HG03342 (cell line): ENCODE measurements around the gene PIGM.
"Not testable (repeated sequence)": the region's sequence is repeated elsewhere in the genome, so short reads cannot be mapped to it uniquely, and the experiment has no call there.

Experiments
- ATAC-seq: cut with Tn5 transposase; IDR thresholded peaks from one replicate; pipeline ENCODE4 v1.9.1; 2021; ENCODE audit warnings: mild to moderate bottlenecking, moderate library complexity; ENCODE audit not compliant: unreplicated experiment

The PIGM gene

DNA sequence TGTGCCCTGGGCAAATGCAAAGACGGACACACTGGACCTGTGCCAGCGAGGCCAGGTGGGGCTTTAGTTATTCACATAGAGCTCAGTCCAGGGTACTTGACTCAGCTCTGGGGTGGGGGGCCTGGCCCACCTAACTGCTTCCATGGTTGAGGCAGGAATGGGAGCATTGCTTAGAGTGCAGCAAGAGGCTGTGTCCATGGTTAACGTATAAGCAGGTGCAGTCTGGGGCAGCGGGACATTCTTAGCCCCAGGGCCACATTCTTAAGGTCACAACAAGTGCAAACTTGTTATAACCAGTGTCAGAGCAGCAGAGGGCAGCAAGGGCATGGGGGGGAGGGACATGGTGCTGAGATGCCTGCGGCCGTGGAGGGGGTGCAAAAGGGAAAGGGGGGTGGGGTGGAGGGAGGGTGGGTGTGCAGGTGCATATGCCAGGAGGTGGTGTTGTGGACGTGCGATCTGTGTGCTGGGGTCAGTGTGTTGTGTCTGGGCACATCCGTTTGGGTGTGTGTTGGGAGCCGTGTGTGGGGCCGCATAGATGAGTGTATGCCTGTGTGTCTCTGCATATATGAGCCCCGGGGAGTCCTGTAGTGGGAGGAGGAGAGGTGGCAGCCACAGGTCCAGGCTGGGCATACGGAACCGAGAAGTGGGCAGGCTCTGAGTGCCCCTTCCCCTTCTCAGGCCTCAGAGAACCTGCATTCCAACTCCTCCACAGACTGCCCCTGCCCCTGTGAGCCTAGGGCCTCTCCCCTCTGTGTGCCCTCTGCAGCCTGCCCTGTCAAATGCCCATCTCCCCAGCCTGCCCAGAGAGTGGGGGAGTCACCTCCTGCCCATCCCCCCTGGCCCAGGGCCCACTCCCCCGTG, 29.8 kb upstream of the PIGM start:
- ATAC-seq: no peak

DNA sequence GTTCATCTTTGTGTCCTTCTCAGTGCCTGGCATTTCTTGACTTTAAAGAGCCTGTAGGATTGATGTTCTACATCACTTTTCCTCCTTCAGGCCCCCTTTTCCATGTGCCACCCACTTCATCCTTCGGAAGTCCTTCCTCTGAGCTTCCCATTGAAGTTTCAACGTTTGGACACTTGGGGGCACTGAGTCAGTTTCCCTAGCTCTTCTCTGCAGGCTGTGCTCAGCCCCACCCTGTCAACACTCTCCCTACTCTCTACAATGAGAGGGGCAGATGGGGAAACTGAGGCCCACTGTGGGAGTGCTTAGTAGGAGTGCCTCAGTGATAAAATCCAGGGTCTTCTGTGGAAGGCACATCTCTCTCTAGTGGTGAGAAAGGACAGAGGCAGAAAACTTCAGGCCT, 26.3 kb upstream of the PIGM start:
- ATAC-seq: no peak

DNA sequence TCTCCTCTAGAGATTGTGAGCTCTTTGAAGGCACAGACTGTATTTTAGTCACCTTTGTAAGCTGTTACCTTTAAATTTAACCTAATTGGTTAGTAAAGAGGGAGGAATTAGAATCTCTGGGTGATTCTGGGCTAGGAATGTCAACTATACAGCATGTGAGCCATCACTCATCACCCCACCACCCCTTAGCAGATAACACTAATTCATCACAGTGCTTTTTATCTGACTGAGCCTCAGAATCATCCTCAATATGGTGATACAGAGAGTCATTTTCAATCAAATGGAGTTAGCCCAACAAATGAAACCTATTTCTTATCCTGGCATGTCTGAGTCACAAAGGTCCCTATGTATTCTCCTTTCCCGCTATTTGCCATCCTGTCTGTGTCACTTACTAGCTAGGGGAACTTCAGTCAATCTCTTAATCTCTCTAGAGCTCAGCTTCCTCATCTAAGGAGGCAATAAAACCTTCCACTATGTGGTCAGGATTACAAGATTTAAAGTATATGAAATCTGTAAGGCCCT, 24.9 kb upstream of the PIGM start:
- ATAC-seq: no peak

DNA sequence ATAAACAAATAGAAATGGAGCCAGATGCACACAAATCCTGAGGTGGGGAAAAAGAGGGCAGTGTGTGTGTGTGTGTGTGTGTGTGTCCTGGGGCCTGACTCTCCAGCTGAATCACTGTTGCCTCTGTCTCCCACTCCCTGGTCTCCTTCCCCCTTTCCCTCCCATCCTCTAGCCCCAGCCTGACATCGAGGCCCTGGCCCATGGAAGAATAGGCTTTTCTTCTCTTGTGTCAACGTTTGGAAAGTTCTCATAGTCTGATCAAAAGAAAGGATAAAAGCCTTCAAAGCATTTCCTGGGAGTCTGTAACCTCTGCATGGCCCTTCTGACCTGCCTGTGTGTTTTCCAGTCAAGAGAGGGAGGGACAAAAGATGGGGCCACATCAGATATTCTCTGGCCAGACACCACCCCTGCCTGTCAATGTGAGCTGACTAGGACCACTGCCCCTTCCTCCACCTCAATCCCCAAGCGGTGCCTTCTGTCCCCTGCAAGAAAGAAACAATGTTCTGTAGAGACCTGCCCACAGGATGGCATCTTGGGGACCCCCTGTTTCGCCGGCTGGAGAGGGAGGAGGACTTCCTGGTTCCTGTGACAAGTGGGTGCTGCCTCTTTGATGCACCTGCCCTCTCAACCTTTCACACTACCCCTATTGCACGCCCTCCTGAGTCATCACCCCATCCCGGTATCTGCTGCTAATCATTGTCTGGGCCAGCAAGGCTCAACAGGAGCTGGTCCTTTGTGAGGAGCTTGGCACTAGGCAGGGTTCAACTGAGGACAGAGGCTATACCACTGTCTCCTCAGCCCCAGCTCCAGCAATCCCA, 22.0 kb upstream of the PIGM start:
- no peak for ATAC-seq

DNA sequence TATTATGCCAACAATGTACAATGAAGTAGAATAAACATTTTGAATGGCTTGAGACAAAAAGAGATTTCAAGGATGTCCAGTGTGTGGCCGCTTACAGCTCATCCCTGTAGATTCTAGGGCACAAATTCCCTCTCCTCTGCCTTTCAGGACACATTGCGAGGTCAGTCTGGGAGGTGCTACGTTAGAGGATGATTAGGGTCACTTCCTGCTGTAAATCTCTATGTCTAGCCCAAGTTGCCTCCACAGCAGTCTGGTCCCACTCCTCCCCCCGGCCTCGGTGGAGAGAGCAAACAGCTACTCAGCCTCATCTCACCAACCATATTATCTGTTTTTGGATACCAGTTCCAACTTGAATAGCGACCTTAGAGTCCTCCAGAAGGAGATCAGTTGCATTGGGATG, 21.1 kb upstream of the PIGM start:
- ATAC-seq: no peak

DNA sequence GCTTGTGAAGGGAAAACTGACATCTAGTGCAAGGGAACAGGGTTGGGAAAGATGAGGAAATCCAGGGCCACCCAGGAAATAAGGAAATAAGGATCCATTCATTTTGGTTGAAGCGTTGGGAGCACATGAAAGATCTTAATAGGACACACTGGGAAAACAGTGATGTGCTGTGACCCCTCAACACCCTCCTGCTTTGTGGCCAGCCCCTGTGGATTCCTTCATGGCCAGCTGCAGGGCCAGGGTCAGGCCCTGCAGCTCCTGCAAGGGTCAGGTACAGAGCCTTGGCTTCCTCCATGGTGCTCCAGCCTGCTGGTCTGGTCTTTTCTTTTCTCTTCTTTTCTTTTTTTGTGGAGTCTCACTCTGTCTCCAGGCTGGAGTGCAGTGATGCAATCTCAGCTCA, 18.8 kb upstream of the PIGM start:
- ATAC-seq: no peak

DNA sequence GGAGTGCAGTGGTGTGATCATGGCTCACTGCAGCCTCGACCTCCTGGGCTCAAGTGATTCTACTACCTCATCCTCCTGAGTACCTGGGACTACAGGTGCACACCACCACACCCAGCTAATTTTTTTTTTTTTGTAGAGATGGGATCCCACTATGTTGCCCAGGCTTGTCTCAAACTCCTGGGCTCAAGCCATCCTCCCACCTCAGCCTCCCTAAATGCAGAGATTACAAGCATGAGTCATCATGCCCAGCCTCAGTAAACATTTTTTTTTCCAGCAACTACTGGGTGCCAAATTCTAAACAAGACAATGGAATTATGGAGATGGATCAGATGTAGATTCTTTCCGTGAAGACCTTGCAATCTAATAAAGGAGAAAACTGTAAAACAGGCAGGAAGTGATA, 18.4 kb upstream of the PIGM start:
- ATAC-seq: not testable (repeated sequence)

DNA sequence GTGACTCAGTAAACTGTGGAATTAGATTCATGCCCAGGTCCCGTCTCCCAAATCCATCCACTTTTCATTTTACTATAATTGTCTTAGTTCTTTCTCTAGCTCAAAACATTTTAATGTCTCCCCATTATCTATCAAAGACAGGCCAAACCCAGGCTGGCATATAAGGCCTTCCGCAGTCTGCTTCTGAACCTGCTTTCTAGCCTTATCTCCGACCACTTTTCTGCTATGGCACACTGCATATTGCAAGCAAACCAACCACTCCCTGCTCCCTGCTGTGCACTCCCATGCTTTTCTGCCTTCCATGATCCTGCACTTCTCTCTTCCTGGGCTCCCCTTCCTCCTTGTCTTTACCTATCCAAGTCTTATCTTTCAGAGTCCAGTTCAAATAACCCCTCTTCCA, 17.3 kb upstream of the PIGM start:
- no peak for ATAC-seq

DNA sequence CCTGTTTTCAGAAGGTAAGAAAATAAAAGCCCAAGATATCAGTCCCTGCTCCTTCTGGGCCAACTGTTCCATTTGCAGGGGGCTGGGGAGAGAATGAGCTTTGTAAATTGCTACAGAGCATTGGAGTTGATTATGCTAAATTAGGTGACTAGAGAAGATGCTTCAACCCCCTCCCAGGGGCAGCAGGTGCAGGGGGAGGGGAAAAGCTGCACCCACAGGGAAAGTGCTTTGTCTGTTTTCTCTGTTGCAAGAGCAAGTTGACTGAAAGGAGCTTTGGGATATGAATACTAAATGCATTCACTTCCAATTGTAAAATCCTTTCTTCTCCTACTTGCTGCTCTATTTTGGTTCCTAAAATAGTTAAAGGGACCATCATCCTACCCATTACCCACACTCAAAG, 16.5 kb upstream of the PIGM start:
- ATAC-seq: no peak

DNA sequence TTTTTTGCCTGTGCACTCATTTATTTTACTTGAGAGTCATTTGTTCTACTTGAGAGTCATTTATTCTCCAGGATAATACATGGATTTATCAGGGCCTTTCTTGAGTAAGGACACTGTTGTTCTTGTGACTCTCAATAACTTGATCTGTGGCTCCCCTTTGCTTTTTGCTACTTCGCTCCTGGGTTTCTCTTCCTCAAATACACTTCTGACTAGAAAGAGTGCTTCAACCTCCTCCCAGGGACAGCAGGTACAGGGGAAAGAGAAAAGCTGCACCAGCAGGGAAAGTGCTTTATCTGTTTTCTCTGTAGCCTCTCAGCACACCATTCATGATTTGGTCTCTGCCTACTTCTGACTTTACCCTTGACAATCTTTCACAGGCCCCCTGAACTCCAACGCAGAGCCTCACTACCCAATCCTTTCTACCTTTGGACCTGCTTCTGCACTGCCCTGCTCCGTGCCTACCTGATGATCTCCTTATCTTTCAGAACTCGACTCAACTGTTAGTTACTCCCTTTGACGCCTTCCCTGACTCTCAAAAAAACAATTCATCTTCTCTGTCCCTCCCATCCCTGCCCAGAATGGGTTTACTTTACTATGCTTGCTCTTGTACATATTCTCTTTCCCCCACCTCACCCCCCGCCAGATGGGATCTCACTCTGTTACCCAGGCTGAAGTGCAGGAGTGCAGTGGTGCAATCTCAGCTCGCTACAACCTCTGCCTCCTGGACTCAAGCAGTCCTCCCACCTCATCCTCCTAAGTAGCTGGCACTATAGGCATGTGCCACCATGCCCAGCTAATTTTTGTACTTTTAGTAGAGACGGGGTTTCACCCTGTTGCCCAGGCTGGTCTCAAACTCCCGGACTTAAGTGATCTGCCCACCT, 15.6 kb upstream of the PIGM start:
- ATAC-seq: peak; percentile 53

DNA sequence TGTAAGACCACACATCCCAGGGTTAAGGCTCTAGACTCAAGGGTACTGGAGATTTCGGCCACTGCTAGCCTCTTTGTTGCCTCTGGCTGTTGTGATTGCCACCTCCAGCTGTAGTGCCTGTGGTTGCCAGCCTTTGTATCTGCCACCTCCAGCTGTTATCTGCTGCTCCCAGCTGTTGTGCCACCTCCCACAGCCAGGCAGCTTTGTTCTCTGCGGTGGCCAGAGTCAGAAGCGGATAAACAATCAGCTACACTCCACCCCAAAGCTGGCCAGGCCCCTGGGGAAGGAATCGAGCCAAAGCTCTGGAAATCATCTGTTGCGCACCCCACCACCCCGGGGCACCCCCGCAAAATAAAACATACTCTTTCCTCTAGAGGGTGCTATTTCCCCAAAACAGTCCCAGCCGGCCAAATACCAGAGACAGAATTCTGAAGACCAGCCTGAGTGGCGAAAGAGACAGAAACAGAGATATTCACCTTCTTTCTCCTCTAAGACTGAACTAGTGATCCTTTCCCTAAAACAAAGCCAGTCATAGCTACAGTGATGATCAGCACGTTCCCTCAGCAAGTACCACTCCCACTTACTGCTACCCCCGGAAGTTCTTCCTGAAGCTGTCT, 14.8 kb upstream of the PIGM start:
- peak; percentile 74 for ATAC-seq

DNA sequence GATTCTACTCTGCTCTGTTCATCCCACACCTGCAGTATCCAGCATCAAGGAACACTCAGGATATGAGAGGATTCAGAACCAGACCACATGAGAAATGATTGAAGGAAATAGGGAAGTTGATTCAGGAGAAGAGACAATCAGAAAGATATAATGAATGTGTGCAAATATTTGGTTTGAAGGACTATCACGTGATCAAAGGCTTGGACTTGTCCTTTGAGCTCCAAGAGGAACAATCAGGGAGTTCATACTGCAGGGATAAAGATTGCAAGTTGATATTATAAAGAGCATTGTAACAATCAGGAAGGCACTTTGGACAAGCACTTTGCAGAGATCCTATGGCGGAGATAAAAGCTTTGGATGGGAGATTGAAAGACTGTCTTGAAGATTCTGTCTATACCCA, 13.9 kb upstream of the PIGM start:
- no peak for ATAC-seq

DNA sequence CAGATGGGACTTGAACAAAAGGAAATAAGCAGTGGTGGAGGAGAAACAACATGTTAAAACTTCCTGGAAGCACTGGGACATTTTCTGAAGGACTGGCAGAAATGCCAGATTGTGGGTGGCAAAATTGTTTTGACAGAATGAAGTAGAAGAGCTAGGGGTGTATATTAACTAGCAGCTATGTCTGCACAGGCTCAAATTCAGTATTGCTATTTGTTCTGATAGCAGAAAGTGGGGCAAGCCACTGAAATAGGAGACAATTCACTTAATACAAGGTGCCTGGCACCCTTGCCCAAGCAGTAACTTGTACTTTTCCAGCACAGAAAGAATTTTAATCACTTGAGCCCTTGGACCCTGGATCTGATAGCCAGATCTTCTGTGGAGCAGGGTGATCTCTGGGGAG, 11.8 kb upstream of the PIGM start:
- ATAC-seq: no peak

DNA sequence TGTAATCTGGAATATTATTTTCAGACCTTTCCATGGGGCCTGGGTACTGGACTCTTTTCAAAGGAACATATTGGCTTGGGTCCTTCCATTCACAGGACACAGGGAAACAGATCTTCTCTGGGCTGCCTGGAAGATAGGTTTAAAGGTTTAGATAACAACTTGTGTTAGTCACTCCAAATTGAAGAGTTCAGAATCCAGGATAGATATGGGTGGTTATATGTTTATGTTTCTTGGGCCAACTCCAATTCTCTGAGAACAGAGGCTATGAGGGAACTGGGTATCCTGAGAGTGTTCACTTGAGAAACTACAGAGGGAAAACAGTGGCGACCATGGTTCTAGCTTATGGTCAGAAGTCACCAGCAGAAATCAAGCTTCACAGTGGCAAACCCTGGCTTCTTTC, 8.7 kb upstream of the PIGM start:
- ATAC-seq: no peak

DNA sequence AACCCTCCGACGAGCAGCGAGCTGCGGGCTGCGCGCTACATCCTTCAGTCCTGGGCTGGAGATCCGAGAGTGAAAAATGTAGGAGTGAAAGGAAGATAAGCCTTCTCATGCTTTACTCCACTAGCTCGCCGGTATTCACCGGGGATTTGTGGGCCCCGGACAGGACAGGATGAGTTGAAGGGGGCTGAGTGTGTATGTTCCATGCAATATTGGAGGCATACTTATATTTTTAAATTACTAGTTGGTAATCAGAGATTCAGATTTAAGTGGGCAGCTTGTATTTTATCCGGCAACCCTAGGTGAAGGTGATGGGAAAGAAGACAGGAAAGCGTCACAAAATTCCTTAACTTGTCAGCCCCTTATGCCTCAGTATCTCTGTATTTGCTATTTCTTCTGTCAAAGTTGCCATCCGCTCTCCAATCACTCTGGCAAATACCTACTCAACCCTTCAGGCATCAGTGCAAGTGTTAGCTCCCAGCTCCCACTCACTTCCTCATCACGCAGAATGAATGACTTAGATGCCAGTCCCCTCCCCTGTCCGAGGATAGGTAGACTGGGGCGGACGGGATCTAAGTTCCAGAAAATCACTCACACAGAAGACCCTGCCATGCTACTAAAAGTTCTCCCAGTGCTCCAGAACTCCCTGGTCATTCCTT, 503 bp upstream of the PIGM start:
- ATAC-seq: peak; percentile 25

DNA sequence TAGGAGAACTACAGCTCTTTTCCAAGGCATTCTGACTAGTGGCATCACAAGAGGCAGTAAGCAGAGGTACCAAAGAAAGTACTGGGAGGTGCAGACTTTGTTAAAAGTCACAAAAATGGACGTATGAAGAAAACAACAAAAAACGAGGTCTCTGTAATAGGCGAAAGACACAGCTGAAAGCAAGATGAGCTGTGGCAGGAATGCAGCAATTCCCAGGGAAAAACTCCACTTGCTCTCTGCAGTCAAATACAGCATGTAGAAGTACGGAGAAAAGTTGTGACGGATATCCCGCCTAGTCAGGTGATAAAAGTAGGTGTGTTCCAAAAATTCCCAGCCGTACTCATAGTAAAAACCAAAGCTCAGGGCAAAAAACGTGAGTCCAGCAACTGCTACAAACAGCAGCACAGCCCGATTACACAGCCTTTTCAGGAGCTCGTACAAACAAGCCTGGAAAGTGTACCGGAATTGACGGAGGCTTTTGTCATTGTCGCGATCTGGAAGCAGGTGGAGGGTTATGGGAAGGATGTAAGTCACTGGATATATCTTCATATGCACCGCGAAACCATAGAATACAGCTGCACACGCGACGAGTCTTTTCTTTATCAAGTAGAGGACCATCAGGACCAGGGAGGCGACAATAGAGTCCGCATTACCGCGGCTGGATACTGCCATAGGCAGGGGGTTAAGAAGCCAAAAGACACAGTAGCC, 979 bp downstream of the PIGM start:
- ATAC-seq: peak; percentile 22

DNA sequence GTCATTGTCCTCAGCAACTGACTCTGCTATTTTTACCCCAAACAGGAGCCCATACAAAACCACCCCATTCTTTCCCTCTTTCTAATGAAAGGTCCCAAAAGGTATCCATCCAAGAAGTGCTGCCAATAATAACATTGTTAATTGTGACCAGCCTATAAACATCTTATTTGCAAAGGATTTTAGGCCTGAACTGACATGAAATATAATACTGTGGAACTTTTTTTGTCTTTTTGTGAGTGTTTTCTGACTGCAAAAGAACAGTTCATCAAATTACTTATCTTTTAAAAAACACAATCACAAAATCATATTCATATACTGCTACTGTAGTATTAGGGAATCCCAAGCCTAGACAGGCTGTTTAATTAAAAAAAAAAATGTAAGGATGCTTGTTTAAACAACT, 3.4 kb downstream of the PIGM start:
- no peak for ATAC-seq

DNA sequence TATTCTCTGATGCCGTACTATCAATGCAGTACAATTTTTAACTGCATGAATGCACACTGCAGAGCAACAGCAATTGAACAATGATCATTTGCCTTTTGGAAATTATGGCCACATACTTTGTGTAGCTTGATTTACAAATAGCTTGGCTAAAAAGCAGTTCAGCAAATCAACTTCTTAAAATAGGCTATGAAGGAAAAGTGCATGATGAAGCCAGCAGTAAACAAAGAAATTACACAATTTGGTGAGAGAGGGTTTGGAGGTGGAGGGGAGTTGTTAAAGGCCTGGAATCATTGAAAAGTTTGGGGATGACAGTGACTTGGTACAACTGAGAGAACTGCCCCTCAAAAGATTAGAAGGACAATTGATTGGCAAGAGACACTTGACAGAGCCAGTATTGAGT, 6.5 kb downstream of the PIGM start:
- ATAC-seq: no peak

DNA sequence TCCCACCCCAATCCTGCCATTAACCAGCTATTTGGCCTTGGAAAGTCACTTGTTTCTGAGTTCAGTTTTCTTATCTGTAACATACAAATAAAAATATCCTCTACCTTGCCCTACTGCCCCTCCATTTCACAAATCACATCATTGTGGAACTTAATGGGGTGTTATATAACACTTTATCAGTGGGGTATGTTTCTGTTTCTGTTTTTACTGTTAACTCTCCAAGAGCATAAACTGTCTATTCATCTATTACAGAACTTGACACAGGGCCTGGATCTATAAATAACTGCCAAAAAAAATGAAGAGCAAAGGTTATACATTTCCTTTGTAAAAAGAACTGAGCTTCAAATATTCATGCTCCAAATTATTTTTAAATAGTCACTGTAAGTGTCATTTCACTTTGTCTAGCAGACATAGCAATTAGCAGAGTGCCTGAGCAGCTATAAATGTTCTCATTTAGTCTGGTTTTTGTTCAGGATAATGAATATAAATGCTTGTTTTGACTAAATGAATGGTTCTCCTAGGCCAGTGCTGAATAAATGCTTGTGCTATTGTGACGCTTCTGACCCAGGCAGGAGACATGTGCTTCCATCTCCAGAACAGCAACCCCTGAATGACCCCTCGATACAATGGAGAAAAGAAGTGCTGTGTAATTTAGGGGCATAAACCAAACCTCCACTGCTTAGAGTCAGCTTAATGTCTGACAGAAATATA, 7.4 kb downstream of the PIGM start:
- no peak for ATAC-seq
